ENCODE data around the gene MTFP1.

- TF ChIP-seq CTCF (IDR thresholded peaks at IDR 0.05; ENCODE audit: low read length) (no peak), EZH2phosphoT487 (IDR thresholded peaks at IDR 0.05; ENCODE audit: low read length) (no peak), EZH2 (optimal IDR thresholded peaks at IDR 0.05; ENCODE audit: low read depth, low read length) (no peak)
Observed at GRCh38 chr22:30460147-30460546, 34.6 kb downstream of the MTFP1 start.

Measured in MM.1S (cell line).